Activated T-helper 17 cell treated with anti-CD3 and anti-CD28 coated beads, Interleukin-2, amount 50 U/mL, for 72 hours (primary cell): ENCODE results near the gene SIK3. TPM values are rescaled to one million over a fixed set of nuclear protein-coding genes. Genes with fewer than 3 reads are reported as not detected.

Experiments used
- ATAC-seq: fragments of 150-1000 bp; cut with Tn5 transposase; replicated peaks from 2 replicates; pipeline ENCODE4 v1.10.0; 2021; ENCODE audit warnings: mild to moderate bottlenecking, moderate library complexity
- H3K27ac Mint-ChIP-seq: one replicate; pipeline ENCODE4 v1.8.0; 2022; ENCODE audit warnings: mixed read lengths
- H3K27me3 Mint-ChIP-seq: one replicate; pipeline ENCODE4 v1.8.0; 2022; ENCODE audit warnings: mixed read lengths
- H3K36me3 Mint-ChIP-seq: one replicate; pipeline ENCODE4 v1.8.0; 2022; ENCODE audit warnings: low read depth, mild to moderate bottlenecking, mixed read lengths
- H3K4me1 Mint-ChIP-seq: one replicate; pipeline ENCODE4 v1.8.0; 2022; ENCODE audit warnings: mixed read lengths
- H3K4me3 Mint-ChIP-seq: one replicate; pipeline ENCODE4 v1.8.0; 2022; ENCODE audit warnings: mild to moderate bottlenecking, mixed read lengths
- H3K9me3 Mint-ChIP-seq: one replicate; pipeline ENCODE4 v1.8.0; 2022; ENCODE audit warnings: mixed read lengths
- total RNA-seq, 2 donors: library from RNA; stranded (reverse); gene quantifications; one replicate each; pipeline ENCODE4 v1.2.3, GENCODE V29; 2022

SIK3 gene
- total RNA-seq, 2 donors from 2014 or later: 41.9 to 55.7 TPM

- no peaks in the 10 kb centered on the region for H3K27me3 Mint-ChIP-seq
- H3K4me3 Mint-ChIP-seq: peak overlapping the region; percentile 91
- H3K9me3 Mint-ChIP-seq: peaks cover 4% of the 10 kb centered on the region
Measured at GRCh38 chr11:116928845-116929244, 169.4 kb downstream of the SIK3 start.

GRCh38 chr11:116928102-116928777, 170.0 kb downstream of the SIK3 start:
- Mint-ChIP-seq H3K27ac (peak overlapping the region; percentile 93), H3K4me1 (peaks cover 68% of the 10 kb centered on the region), H3K4me3 (peak overlapping the region; percentile 91), H3K27me3 (no peaks in the 10 kb centered on the region), H3K36me3 (peaks cover 56% of the 10 kb centered on the region), H3K9me3 (no peaks in the 10 kb centered on the region)
- peak; percentile 32 for ATAC-seq

More at GRCh38 chr11:116928845-116929244, 169.4 kb downstream of the SIK3 start:
- H3K4me1 Mint-ChIP-seq: peaks cover 73% of the 10 kb centered on the region
- peaks cover 50% of the 10 kb centered on the region for H3K36me3 Mint-ChIP-seq
- ATAC-seq: no peak
- peak overlapping the region; percentile 93 for H3K27ac Mint-ChIP-seq

GRCh38 chr11:116927163-116927974, 170.9 kb downstream of the SIK3 start:
- no peak for ATAC-seq
- H3K27me3 Mint-ChIP-seq: no peaks in the 10 kb centered on the region
- peak overlapping the region; percentile 91 for H3K4me3 Mint-ChIP-seq
- peaks cover 61% of the 10 kb centered on the region for H3K36me3 Mint-ChIP-seq
- H3K27ac Mint-ChIP-seq: peak overlapping the region; percentile 93
- H3K9me3 Mint-ChIP-seq: no peaks in the 10 kb centered on the region
- H3K4me1 Mint-ChIP-seq: peaks cover 64% of the 10 kb centered on the region

GRCh38 chr11:116925050-116925449, 173.2 kb downstream of the SIK3 start:
- peaks cover 46% of the 10 kb centered on the region for H3K4me1 Mint-ChIP-seq
- H3K36me3 Mint-ChIP-seq: peaks cover 72% of the 10 kb centered on the region
- H3K9me3 Mint-ChIP-seq: no peaks in the 10 kb centered on the region
- ATAC-seq: peak; percentile 60
- H3K27ac Mint-ChIP-seq: peak overlapping the region; percentile 93
- no peaks in the 10 kb centered on the region for H3K27me3 Mint-ChIP-seq
- peak overlapping the region; percentile 68 for H3K4me3 Mint-ChIP-seq

GRCh38 chr11:116918925-116919655, 179.1 kb downstream of the SIK3 start:
- H3K4me1 Mint-ChIP-seq: peaks cover 10% of the 10 kb centered on the region
- no peaks in the 10 kb centered on the region for H3K9me3 Mint-ChIP-seq
- no peak overlapping the region for H3K27ac Mint-ChIP-seq
- H3K27me3 Mint-ChIP-seq: no peaks in the 10 kb centered on the region
- peaks cover 41% of the 10 kb centered on the region for H3K36me3 Mint-ChIP-seq
- H3K4me3 Mint-ChIP-seq: no peak overlapping the region
- no peak for ATAC-seq

- no peaks in the 10 kb centered on the region for H3K9me3 Mint-ChIP-seq
- H3K27me3 Mint-ChIP-seq: no peaks in the 10 kb centered on the region
- no peak for ATAC-seq
- no peak overlapping the region for H3K4me3 Mint-ChIP-seq
- H3K4me1 Mint-ChIP-seq: peaks cover 10% of the 10 kb centered on the region
- peaks cover 39% of the 10 kb centered on the region for H3K36me3 Mint-ChIP-seq
- no peak overlapping the region for H3K27ac Mint-ChIP-seq
Measured at GRCh38 chr11:116917632-116918031, 180.6 kb downstream of the SIK3 start.

- peaks cover 41% of the 10 kb centered on the region for H3K36me3 Mint-ChIP-seq
- H3K27me3 Mint-ChIP-seq: no peaks in the 10 kb centered on the region
- ATAC-seq: no peak
- peaks cover 10% of the 10 kb centered on the region for H3K4me1 Mint-ChIP-seq
- no peaks in the 10 kb centered on the region for H3K9me3 Mint-ChIP-seq
- no peak overlapping the region for H3K4me3 Mint-ChIP-seq
- no peak overlapping the region for H3K27ac Mint-ChIP-seq
Measured at GRCh38 chr11:116916886-116917285, 181.3 kb downstream of the SIK3 start.

GRCh38 chr11:116916052-116916451, 182.2 kb downstream of the SIK3 start:
- no peak overlapping the region for H3K4me3 Mint-ChIP-seq
- peaks cover 33% of the 10 kb centered on the region for H3K36me3 Mint-ChIP-seq
- no peak for ATAC-seq
- no peak overlapping the region for H3K27ac Mint-ChIP-seq
- H3K4me1 Mint-ChIP-seq: peaks cover 10% of the 10 kb centered on the region
- no peaks in the 10 kb centered on the region for H3K9me3 Mint-ChIP-seq
- no peaks in the 10 kb centered on the region for H3K27me3 Mint-ChIP-seq

GRCh38 chr11:116913000-116913399, 185.2 kb downstream of the SIK3 start:
- Mint-ChIP-seq H3K4me1 (peaks cover 13% of the 10 kb centered on the region), H3K36me3 (peaks cover 19% of the 10 kb centered on the region), H3K4me3 (no peak overlapping the region), H3K9me3 (no peaks in the 10 kb centered on the region), H3K27me3 (no peaks in the 10 kb centered on the region), H3K27ac (no peak overlapping the region)
- ATAC-seq: no peak

GRCh38 chr11:116911976-116912734, 186.1 kb downstream of the SIK3 start:
- no peaks in the 10 kb centered on the region for H3K27me3 Mint-ChIP-seq
- no peaks in the 10 kb centered on the region for H3K9me3 Mint-ChIP-seq
- H3K36me3 Mint-ChIP-seq: peaks cover 19% of the 10 kb centered on the region
- ATAC-seq: no peak
- H3K4me1 Mint-ChIP-seq: peaks cover 13% of the 10 kb centered on the region
- H3K27ac Mint-ChIP-seq: no peak overlapping the region
- H3K4me3 Mint-ChIP-seq: no peak overlapping the region

- Mint-ChIP-seq H3K4me1 (peaks cover 13% of the 10 kb centered on the region), H3K36me3 (peaks cover 28% of the 10 kb centered on the region), H3K9me3 (no peaks in the 10 kb centered on the region), H3K4me3 (no peak overlapping the region), H3K27ac (peak overlapping the region; percentile 13), H3K27me3 (no peaks in the 10 kb centered on the region)
- ATAC-seq: no peak
Measured at GRCh38 chr11:116910847-116911246, 187.4 kb downstream of the SIK3 start.

GRCh38 chr11:116910378-116910777, 187.8 kb downstream of the SIK3 start:
- peaks cover 13% of the 10 kb centered on the region for H3K4me1 Mint-ChIP-seq
- H3K27me3 Mint-ChIP-seq: no peaks in the 10 kb centered on the region
- ATAC-seq: no peak
- no peak overlapping the region for H3K4me3 Mint-ChIP-seq
- H3K36me3 Mint-ChIP-seq: peaks cover 33% of the 10 kb centered on the region
- H3K27ac Mint-ChIP-seq: peak overlapping the region; percentile 13
- no peaks in the 10 kb centered on the region for H3K9me3 Mint-ChIP-seq

GRCh38 chr11:116909245-116909644, 189.0 kb downstream of the SIK3 start:
- no peak overlapping the region for H3K27ac Mint-ChIP-seq
- H3K36me3 Mint-ChIP-seq: peaks cover 41% of the 10 kb centered on the region
- H3K4me1 Mint-ChIP-seq: peaks cover 13% of the 10 kb centered on the region
- H3K27me3 Mint-ChIP-seq: no peaks in the 10 kb centered on the region
- H3K9me3 Mint-ChIP-seq: no peaks in the 10 kb centered on the region
- H3K4me3 Mint-ChIP-seq: no peak overlapping the region
- ATAC-seq: no peak

- no peak for ATAC-seq
- Mint-ChIP-seq H3K27me3 (no peaks in the 10 kb centered on the region), H3K4me1 (peaks cover 28% of the 10 kb centered on the region), H3K27ac (no peak overlapping the region), H3K9me3 (no peaks in the 10 kb centered on the region), H3K4me3 (no peak overlapping the region), H3K36me3 (peaks cover 40% of the 10 kb centered on the region)
Measured at GRCh38 chr11:116906479-116906878, 191.7 kb downstream of the SIK3 start.
